HG03097 (cell line): Measurements from ENCODE around the gene PIGZ.

Experiments used
- ATAC-seq: cut with Tn5 transposase; IDR thresholded peaks from one replicate; pipeline ENCODE4 v1.9.1; 2021; ENCODE audit not compliant: unreplicated experiment, low FRiP score

PIGZ gene

DNA sequence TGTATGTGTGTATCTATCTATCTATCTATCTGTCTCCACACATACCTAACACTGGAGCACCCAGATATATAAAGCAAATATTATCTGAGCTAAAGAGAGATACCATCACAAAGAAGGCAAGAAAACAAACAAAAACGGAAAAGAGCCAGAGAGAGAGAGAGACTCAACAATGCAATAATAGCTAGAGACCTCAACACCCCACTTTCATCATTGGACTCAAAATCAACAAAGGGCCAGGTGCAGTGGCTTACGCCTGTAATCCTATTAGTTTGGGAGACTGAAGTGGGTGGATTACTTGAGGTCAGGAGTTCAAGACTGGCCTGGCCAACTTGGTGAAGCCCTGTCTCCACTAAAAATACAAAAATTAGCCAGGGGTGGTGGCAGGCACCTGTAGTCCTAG lies 49.7 kb downstream of the PIGZ start:
- ATAC-seq: no peak

DNA sequence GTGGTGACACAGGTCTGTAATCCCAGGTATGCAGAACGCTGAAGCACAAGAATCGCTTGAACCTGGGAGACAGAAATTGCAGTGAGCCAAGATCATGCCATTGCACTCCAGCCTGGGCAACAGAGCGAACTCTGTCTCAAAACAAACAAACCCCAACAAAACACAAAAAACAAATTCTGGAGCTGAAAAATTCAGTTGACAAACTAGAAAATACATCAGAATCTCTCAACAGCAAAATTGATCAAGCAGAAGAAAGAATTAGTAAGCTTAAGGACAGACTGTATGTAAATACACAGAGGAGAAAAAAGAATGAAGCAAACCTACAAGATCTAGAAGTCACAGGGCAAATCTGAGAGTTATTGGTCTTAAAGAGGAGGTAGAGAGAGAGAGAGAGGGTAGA lies 51.6 kb downstream of the PIGZ start:
- no peak for ATAC-seq

DNA sequence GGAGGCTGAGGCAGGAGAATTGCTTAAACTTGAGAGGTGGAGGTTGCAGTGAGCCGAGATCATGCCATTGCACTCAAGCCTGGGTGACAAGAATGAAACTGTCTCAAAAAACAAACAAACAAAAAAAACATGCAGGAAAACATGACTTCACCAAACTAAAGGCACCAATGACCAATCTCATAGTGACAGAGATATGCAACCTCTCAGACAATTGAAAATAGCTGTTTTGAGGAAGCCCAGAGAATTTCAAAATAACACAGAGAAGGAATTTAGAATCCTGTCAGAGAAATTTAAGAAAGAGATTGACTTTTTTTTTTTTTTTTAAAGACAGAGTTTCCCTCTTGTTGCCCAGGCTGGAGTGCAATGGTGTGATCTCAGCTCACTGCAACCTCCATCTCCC lies 52.4 kb downstream of the PIGZ start:
- ATAC-seq: no peak

DNA sequence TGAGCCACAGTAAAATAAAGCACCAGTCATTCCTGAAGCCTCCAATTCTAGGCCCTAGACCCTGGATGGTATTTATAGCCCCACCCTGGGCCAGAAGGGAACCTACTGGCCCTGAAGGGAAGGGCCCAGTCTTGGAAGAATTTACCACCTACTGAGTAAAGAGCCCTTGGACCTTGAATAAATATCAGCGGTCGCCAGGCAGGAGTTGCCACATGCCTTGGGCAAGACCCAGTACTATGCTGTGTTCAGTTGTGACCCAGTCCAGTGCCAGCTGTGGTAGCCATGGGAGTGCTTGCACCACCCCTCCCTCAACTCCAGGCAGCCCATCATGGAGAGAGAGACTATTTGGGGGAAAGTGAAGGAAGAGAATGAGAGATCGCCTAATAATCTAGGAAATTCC lies 53.3 kb downstream of the PIGZ start:
- ATAC-seq: no peak

- ATAC-seq: no peak
Observed at GRCh38 chr3:196914866-196915265, 53.8 kb downstream of the PIGZ start.

DNA sequence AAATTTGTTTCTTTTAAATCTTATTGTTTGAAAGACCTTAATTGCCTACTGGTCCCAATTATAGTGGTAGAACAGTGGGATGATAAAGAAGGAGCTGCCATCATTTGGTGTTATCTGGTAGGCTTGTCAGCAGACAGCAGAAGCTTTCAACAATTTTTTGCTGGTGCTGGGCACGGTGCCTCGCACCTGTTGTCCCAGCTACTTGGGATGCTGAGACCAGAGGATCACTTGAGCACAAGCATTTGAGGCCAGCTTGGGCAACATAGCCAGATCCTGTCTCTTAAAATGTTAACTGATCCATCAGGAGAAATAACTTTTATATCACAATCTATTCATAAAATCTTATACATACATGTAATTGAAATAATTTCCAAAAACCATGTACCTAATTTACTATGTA lies 64.9 kb downstream of the PIGZ start:
- ATAC-seq: no peak

DNA sequence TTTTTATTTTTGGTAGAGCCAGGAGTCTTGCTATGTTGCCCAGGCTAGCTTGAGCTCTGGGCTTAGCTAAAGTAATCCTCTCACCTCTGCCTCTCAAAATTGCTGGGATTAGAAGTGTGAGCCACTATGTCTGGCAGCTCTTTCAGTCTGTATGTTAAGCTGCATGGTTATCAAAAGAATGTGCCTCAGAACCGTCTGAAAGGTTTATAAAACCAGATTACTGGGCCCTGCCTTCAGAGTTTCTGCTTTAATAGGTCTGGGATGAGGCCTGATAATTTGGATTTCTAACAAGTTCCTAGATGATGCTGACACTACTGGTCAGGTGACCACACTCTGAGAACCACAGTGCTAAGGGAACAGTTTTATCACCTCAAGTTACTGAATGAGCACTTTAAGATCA lies 66.3 kb downstream of the PIGZ start:
- no peak for ATAC-seq

- ATAC-seq: no peak
Observed at GRCh38 chr3:196901768-196902167, 66.9 kb downstream of the PIGZ start.
